ENCODE results near the gene SCNN1A.

The SCNN1A gene

GRCh38 chr12:6312529-6313325, 62.6 kb downstream of the SCNN1A start:
- no peak for TF ChIP-seq TOX (CRISPR knock-in tag; IDR thresholded peaks at IDR 0.05; ENCODE audit: borderline replicate concordance)
- ATAC-seq, result no peak; the same call in 1 of the 3 replicates

GRCh38 chr12:6311822-6312528, 63.4 kb downstream of the SCNN1A start:
- no peak for ATAC-seq
- TF ChIP-seq ZC3H10 (CRISPR knock-in tag; IDR thresholded peaks at IDR 0.05), result no peak
- no peak for TF ChIP-seq PPARA (CRISPR knock-in tag; IDR thresholded peaks at IDR 0.05; ENCODE audit: borderline replicate concordance)
- no peak for TF ChIP-seq SNAI2 (CRISPR knock-in tag; IDR thresholded peaks at IDR 0.05)
- no peak for TF ChIP-seq GLIS3 (CRISPR knock-in tag; IDR thresholded peaks at IDR 0.05)
- TF ChIP-seq ZNF70 (CRISPR knock-in tag; IDR thresholded peaks at IDR 0.05), result no peak
- no peak for TF ChIP-seq RARB (CRISPR knock-in tag; IDR thresholded peaks at IDR 0.05)
- no peak for TF ChIP-seq ZFP3 (CRISPR knock-in tag; IDR thresholded peaks at IDR 0.05)
- no peak for TF ChIP-seq ARNTL (CRISPR knock-in tag; IDR thresholded peaks at IDR 0.05; ENCODE audit: borderline replicate concordance, low read depth)
- TF ChIP-seq BACH2 (CRISPR knock-in tag; IDR thresholded peaks at IDR 0.05; ENCODE audit: borderline replicate concordance), result no peak
- TF ChIP-seq ZNF8 (CRISPR knock-in tag; IDR thresholded peaks at IDR 0.05), result no peak

DNA sequence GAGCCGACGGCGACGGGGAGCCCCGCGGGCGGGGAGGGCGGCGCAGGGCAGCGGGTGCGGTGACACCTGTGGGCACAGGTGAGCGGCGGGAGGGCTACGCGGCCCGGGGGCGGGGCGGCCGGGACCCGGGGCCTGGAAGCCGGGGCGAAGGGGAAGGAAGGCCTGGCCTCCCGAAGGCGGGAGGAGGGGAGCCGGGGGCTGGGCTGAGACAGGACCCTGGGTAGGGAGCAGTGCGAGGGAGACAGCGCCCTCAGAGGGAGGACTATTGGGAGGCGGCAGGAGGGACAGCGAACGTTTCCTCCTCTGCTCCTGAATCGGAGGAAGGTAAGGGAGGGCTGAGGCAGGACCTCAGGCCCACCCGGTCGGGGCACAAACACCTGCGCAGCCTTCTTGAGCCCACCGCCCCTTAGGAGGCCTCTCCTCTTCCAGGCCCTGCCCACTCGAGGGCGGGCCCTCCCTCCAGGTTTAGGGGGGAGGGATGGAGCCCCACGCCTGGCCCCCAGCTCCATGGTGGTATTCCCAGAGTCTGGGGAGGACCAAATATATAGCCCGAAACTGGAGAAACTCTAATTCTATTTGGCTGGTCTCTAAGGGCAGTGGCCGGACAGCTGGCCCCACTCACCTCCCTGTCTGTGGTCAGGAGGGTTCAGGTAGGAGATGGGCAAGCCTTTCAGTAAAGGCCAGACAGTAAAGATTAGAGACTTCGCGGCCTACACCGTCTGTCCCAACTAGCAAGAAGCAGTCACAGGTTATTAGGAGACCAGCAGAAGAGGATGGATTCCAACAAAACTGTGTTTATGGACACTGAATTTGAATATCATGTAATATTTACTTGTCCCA, 64.4 kb downstream of the SCNN1A start:
- no peak for ATAC-seq

GRCh38 chr12:6307529-6307928, 67.8 kb downstream of the SCNN1A start:
- TF ChIP-seq ZFP3 (CRISPR knock-in tag; IDR thresholded peaks at IDR 0.05) (no peak), PPARA (CRISPR knock-in tag; IDR thresholded peaks at IDR 0.05; ENCODE audit: borderline replicate concordance) (no peak), CSRNP3 (CRISPR knock-in tag; IDR thresholded peaks at IDR 0.05) (no peak), OSR1 (CRISPR knock-in tag; IDR thresholded peaks at IDR 0.05) (no peak), ZNF565 (CRISPR knock-in tag; conservative IDR thresholded peaks at IDR 0.05; ENCODE audit: low read depth) (no peak), TOX (CRISPR knock-in tag; IDR thresholded peaks at IDR 0.05; ENCODE audit: borderline replicate concordance) (no peak)
- TF ChIP-seq, protein P1, sequence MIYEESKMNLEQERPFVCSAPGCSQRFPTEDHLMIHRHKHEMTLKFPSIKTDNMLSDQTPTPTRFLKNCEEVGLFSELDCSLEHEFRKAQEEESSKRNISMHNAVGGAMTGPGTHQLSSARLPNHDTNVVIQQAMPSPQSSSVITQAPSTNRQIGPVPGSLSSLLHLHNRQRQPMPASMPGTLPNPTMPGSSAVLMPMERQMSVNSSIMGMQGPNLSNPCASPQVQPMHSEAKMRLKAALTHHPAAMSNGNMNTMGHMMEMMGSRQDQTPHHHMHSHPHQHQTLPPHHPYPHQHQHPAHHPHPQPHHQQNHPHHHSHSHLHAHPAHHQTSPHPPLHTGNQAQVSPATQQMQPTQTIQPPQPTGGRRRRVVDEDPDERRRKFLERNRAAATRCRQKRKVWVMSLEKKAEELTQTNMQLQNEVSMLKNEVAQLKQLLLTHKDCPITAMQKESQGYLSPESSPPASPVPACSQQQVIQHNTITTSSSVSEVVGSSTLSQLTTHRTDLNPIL (CRISPR knock-in tag; IDR thresholded peaks at IDR 0.05; ENCODE audit: low read depth), result no peak
- ATAC-seq, result no peak

More for the DNA sequence above, 64.4 kb downstream of the SCNN1A start:
- TF ChIP-seq BACH2 (CRISPR knock-in tag; IDR thresholded peaks at IDR 0.05; ENCODE audit: borderline replicate concordance) (no peak), ZNF8 (CRISPR knock-in tag; IDR thresholded peaks at IDR 0.05) (no peak), ZC3H10 (CRISPR knock-in tag; IDR thresholded peaks at IDR 0.05) (no peak), PPARA (CRISPR knock-in tag; IDR thresholded peaks at IDR 0.05; ENCODE audit: borderline replicate concordance) (no peak), CSRNP3 (CRISPR knock-in tag; IDR thresholded peaks at IDR 0.05) (no peak), ZNF70 (CRISPR knock-in tag; IDR thresholded peaks at IDR 0.05) (no peak), OSR1 (CRISPR knock-in tag; IDR thresholded peaks at IDR 0.05) (no peak), GLIS3 (CRISPR knock-in tag; IDR thresholded peaks at IDR 0.05) (no peak)
- TF ChIP-seq, protein P1 (CRISPR knock-in tag; IDR thresholded peaks at IDR 0.05; ENCODE audit: low read depth), result no peak

DNA sequence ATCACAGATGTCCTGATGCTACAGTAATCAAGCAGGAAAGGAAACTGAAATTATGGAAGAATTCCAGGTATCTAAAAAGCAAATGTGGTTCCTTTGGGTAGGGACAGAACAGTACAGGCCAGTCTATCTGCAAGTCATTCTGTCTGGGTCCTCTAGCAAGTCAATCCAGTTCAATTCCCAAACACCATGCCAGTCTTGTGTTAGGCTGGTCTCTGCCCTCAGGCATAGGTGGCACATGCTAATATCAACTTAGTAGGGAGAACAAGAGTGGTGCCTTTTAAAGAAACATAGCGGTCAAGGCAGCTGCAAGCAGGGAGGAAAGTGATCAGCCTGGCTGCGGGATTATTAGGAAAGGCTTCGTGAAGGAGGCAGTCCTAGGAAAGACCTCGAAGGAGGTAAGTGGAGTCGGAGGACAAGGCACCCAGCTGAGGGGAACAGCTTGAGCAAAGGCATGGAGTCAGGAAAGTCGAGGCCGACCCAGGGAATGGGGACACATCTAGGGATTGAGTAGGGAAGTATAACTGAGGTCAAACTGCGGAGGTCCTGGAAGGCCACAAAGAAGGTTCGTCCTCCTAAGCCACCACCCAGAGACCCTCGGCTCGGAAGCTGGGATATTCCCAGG, 68.7 kb downstream of the SCNN1A start:
- ATAC-seq, result no peak
- TF ChIP-seq SNAI2 (CRISPR knock-in tag; IDR thresholded peaks at IDR 0.05), result no peak
- TF ChIP-seq BACH2 (CRISPR knock-in tag; IDR thresholded peaks at IDR 0.05; ENCODE audit: borderline replicate concordance), result no peak
- TF ChIP-seq ZNF70 (CRISPR knock-in tag; IDR thresholded peaks at IDR 0.05), result no peak
- no peak for TF ChIP-seq ISL1 (CRISPR knock-in tag; IDR thresholded peaks at IDR 0.05)
- no peak for TF ChIP-seq ZNF8 (CRISPR knock-in tag; IDR thresholded peaks at IDR 0.05)
- no peak for TF ChIP-seq TCF4 (CRISPR knock-in tag; IDR thresholded peaks at IDR 0.05; ENCODE audit: borderline replicate concordance)
- TF ChIP-seq ZNF565 (CRISPR knock-in tag; conservative IDR thresholded peaks at IDR 0.05; ENCODE audit: low read depth), result no peak
- TF ChIP-seq ESRRG (CRISPR knock-in tag; IDR thresholded peaks at IDR 0.05), result no peak
- TF ChIP-seq, protein P2, sequence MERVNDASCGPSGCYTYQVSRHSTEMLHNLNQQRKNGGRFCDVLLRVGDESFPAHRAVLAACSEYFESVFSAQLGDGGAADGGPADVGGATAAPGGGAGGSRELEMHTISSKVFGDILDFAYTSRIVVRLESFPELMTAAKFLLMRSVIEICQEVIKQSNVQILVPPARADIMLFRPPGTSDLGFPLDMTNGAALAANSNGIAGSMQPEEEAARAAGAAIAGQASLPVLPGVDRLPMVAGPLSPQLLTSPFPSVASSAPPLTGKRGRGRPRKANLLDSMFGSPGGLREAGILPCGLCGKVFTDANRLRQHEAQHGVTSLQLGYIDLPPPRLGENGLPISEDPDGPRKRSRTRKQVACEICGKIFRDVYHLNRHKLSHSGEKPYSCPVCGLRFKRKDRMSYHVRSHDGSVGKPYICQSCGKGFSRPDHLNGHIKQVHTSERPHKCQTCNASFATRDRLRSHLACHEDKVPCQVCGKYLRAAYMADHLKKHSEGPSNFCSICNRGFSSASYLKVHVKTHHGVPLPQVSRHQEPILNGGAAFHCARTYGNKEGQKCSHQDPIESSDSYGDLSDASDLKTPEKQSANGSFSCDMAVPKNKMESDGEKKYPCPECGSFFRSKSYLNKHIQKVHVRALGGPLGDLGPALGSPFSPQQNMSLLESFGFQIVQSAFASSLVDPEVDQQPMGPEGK (CRISPR knock-in tag; IDR thresholded peaks at IDR 0.05; ENCODE audit: borderline replicate concordance), result no peak
- TF ChIP-seq POU6F1 (CRISPR knock-in tag; IDR thresholded peaks at IDR 0.05; ENCODE audit: borderline replicate concordance, low read depth), result no peak
